Measurements from ENCODE around the gene ZNF330.

ZNF330 gene

DNA sequence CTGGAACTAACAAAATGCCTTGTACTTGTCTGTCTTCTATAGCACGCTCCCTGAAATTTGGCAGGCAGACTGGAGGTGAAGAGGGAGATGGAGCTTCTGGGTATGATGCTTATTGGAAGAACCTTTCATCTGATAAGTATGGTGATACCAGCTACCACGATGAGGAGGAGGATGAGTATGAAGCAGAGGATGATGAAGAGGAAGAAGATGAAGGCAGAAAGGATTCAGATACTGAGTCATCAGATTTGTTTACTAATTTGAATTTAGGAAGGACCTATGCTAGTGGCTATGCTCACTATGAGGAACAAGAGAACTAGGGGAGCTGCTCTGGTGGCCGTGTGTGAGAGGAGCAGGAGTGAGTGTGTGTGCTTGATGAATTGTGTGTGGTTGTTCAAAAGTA lies 13.0 kb downstream of the ZNF330 start:
- no peak for DNase-seq (ENCODE audit: low spot score)

DNA sequence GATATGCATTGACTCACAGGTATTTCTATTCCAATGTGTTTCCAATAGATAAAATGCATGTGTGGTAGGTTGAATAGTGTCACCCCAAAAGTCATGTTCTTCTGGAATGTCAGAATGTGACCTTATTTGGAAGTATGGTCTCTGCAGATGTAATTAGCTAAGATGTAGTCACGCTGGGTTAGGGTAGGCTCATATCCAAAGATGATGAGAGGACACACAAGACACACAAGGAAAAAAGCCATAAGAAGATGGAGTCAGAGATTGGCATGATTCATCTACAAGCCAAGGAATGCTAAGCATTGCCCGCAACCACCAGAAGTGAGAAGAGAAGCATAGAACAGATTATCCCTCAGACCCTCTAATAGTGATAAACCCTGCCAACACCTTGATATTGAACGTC lies 17.5 kb downstream of the ZNF330 start:
- peak; percentile 32 for DNase-seq (ENCODE audit: low spot score)

DNA sequence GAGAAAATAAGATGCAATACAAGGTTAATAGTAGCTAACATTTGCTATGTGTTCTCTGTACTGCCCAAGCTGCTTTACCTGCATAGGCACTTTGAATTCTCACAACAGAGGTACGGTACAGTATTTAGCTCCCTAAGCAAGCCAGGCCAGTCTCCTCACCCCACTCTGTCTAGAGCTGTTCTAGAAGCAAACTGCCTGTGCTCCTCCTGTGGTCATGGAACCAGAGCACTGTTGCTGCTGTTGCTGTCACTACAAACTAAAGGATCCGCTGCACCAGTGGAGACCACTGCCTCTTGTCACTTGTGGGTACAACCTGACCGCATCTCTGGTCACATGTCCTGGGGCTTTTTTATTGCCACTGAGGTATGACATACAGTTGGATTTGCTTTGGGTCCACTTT lies 19.6 kb downstream of the ZNF330 start:
- no peak for DNase-seq (ENCODE audit: low spot score)

DNA sequence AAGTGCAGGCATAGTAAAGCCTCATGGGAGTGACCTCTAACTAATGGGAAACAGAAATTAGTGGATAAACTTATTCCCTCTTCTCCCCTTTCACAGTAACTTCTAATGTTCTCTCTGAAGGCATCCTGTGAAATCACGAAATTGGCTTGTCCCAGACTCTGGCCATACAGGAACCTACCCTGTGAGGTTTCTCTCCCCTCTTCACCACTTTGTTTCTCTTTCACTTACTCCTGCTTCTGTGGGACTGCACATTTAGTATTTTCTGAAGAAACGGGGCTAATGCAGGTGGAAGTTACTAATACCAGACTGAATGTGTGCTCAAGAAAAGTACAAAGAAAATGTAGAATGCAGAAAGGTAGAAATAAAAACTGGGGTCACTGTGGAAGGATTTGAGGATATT lies 20.0 kb downstream of the ZNF330 start:
- no peak for DNase-seq (ENCODE audit: low spot score)

DNA sequence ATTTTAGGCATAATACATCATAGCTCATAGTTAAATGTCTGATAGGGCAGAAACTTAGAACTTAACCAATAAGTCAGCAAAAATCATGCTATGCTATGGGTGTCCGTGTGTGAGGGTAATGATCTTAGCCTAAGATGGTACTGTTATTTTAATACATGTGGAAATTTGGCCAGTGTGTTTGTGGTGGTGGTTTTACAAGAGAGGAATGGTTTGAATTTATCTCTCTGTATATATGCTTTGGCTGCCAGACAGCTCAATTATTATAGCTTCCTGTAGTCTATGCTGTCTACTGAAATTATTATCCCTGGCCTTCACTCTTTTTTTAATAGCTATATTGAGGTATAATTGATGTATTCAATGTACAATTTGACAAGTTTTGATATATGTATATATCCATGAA lies 21.3 kb downstream of the ZNF330 start:
- no peak for DNase-seq (ENCODE audit: low spot score)

DNA sequence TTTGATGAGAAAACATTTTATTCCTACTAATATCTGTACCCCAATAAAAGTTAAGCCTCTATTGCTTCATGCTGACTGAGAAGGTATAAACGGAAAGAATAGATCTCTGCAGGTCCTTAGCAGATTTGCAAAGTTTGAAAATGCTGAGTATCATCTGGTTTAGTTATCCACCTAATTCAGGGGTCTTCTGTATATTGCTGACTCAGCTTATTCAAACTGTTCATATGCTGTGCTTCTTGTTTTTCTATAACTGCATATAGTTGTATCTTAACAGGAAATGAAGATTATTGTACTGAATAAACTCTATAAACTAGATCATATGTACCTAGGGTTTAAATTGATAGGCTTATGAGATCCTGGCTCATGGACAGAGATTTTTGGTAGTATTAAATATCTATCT lies 23.7 kb downstream of the ZNF330 start:
- DNase-seq (ENCODE audit: low spot score): no peak

DNA sequence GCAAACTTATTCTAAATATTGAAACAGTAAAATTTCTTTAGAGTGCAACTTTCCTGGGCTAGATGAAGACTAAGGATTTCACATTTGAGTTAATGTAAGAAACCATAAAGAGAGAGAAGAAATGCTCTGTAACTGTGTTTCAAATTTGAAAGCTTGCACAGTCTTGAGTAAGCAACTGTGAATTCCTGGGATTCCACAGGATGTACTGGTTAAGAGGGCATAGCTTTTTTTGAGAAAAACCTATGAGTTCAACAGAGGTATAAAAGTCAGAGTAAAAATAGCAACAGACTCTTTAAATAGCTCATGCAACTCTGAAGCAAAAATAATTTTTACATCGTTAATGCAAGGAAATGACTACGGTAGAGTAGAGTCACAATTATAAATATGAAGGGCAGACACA lies 25.5 kb downstream of the ZNF330 start:
- DNase-seq (ENCODE audit: low spot score): peak; percentile 67

DNA sequence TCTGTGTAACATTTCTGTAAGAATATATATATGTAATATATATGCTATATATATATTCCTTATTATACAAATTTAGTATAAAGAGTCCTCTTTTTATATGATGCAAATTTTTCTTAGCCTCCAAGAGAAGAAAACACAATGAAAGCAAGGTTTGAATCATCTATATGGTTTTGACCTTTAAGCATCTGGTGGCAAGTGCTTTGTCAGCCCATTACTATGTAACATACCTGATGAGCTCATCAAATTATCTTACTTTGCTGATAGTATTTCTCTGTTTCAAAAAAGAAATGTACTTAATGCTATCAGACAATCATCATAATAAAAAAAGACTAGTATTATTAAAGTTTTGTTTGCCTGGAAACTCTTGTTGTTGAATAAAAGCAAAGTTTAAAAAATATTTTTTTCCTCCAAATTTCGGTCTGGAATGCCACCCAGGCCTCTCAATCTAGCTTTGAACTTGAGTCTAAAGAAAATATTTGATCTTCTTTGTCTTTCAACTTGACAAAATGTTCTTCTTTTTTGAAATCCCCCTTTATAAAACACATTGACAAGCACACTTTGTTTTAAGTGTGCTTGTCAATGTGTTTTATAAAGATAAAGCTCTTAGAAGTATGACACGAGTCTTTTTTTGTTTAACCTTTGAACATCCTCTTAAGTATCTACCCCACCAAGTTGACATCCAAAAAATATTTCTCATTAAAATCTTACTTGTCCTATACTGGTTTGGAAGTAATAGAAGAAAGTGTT lies 26.2 kb downstream of the ZNF330 start:
- DNase-seq (ENCODE audit: low spot score): no peak

DNA sequence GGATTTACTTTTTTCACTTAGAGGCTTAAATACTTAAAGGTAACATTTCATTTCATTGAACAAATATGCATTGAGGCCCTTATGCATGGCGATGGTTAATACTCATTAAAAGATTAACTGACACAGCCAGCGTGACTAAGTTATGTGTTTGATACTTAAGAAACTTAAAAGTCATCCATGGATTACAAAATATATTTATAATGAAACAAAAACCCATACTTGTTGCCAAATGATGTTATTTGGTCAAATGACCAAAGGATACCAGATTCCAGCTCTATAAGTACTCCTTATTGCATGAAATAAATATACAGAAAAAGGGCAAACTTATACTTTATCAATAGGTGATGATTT lies 26.7 kb downstream of the ZNF330 start:
- DNase-seq (ENCODE audit: low spot score): no peak

DNA sequence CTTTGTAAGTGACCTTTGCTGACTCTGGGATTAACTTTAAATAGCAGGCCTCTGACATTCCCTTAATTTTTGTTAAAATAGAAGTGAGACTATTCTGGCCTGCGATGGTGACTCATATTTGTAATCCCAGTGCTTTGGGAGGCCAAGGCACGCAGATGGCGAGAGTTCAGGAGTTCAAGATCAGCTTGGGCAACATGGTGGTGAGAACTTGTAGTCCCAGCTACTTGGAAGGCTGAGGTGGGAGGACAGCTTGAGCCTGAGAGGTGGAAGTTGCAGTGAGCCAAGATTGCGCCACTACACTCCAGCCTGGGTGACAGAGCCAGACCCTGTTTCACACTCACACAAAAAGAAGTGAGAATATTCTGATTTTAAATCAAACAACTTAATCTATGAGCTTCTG lies 27.3 kb downstream of the ZNF330 start:
- no peak for DNase-seq (ENCODE audit: low spot score)

DNA sequence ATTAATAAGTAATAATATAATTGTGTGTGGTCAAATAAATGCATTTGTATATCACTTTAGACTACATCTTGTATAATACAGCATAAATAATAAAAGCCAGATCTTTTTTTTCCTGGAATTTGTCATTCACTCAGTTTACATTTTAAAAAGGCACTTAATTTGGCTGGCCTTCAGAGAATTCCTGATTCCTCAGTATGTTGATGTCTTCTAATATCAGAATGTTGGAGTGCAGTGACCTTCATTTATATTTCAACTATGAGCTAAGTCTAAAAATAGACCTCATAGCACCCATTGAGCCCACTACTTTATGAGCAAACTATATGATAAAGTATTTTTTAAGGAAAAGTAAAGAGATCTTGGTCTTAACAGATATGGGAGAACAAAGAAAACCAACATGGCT lies 27.8 kb downstream of the ZNF330 start:
- no peak for DNase-seq (ENCODE audit: low spot score)

DNA sequence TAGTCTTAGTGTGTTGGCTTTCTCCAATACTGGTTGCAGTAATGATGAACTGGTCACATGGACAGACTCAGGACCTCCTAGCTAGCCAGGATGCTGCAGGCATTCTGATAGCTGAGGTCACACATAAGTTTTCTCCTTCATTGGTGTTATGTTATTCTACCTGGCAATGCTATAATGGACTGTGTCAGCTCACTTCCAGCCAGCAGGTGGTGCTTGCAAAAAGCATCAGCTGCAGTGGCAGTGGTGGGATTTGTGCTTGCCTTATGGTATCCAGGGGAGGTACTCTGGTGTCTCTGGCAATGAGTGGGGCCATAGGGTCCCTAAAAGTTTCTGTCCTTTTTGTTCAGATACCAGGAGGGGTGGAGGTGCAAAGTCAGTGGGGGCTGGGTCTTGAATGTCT lies 33.6 kb downstream of the ZNF330 start:
- no peak for DNase-seq (ENCODE audit: low spot score)

DNA sequence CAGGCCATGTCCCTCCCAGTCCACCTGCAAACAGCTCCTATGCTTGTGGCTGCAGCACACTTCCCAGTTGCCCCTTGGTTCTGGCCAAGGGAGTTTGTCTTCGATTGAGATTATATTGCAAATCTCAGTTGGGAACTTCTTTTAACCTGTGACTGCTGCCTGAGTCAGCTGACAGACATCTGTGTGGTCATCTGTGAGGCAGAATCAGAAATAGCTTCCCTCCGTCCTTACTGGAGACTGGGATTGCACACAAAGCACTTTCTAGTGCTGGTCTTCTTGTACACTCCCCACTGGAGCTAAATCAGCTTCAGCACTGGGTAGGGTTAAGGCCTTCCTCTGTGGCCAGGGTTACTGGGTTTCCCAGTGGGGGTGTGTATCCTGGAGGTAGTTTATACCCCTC lies 34.3 kb downstream of the ZNF330 start:
- no peak for DNase-seq (ENCODE audit: low spot score)

DNA sequence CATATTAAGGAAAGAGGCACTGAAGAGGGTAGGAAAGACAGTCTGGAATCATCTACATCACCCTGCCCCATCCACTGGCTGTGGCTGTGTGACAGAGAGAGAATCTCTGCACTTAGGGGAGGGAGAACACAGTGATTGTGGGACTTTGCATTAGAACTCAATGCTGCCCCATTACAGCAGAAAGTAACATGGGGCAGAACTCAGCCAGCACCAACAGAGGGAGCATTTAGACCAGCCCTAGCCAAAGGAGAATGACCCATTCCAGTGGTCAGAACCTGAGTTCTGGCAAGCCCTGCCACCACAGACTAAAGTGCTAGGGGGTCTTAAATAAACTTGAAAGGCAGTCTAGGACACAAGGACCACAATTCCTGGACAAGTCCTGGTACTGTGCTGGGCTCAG lies 37.9 kb downstream of the ZNF330 start:
- DNase-seq (ENCODE audit: low spot score): no peak

DNA sequence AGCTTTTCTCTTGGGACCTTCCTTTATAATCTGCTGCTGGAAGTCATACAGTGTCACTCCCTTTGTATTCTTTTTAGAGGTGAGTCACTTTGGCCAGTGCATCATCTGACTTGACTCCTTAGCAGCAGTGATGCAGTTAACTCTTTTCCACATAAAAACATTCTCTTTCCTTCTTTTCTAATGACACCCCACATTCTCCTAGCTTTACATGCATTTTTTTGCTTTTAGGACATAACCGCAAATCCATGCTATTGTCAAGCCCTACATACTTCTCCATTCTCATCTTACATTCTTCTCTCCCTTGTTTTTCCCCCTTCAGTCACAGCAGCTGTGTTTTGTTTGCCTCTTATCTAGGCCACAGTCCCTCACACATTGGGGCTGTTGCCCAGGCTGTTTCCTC lies 55.1 kb downstream of the ZNF330 start:
- DNase-seq (ENCODE audit: low spot score): peak; percentile 72

DNA sequence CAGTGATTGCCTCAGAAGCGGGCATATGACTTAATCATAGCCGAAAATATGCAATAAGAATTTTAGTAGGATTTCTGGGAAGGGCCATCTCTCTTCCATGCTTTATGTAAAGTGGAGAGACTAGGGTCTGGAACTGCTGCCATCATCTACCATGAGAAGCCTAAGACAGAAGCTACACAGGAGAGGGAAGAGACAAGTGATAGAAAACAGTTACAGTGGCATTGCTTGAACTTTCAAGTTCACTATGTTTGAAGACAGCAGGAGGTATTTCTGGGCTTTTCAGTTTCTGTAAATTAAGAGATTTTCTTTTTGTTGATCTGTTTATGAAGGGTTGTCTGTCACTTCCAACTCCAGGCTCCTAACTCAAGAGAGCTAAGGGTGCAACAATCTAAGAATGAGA lies 62.5 kb downstream of the ZNF330 start:
- DNase-seq (ENCODE audit: low spot score): no peak

DNA sequence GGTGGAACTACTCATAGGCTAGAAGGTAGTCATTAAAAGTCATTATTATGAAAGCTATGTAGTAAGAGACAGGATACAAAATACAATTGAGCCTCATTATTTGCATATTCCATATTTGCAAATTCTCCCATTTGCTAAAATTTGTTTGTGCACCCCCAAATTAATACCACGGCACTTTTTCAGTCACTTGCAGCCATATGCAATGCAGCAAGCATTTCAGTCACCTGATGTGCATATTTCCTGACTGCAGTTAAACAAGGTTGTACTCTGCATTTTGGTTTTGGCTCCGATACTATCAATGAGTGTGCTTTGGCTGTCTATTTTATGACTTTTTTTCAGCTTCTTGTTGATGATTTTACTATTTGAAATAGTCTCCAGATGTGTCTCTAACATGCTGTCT lies 62.9 kb downstream of the ZNF330 start:
- no peak for DNase-seq (ENCODE audit: low spot score)

All from GM03348 (cell line).